Lower lobe of right lung (tissue), 2 donors: ENCODE results near the gene DRAP1. TPM values are rescaled to one million over a fixed set of nuclear protein-coding genes. Genes with fewer than 3 reads are reported as not detected.
"Not testable (repeated sequence)": the region's sequence is repeated elsewhere in the genome, so short reads cannot be mapped to it uniquely, and the experiment has no call there.

Experiments
- ATAC-seq, 2 donors: fragments of 200-7000 bp; cut with Tn5 transposase; one replicate each; pipeline ENCODE4 v1.9.1; 2020 to 2022; ENCODE audit warnings: mild to moderate bottlenecking in 2 of 2, moderate library complexity in 2 of 2
- DNase-seq: peaks from one replicate; pipeline ENCODE4 v3.0.0-alpha.2; 2020
- H3K27ac ChIP-seq: fragments of 200-600 bp; one replicate; pipeline ENCODE4 v1.8.0; 2022
- H3K27me3 ChIP-seq: fragments of 200-600 bp; one replicate; pipeline ENCODE4 v1.8.0; 2022; ENCODE audit warnings: low read depth
- H3K36me3 ChIP-seq: fragments of 200-600 bp; one replicate; pipeline ENCODE4 v1.8.0; 2022; ENCODE audit warnings: mild to moderate bottlenecking
- H3K4me1 ChIP-seq: fragments of 200-600 bp; one replicate; pipeline ENCODE4 v1.8.0; 2022
- H3K4me3 ChIP-seq: fragments of 200-600 bp; one replicate; pipeline ENCODE4 v1.8.0; 2022; ENCODE audit warnings: mild to moderate bottlenecking
- H3K9me3 ChIP-seq: fragments of 200-600 bp; one replicate; pipeline ENCODE4 v1.8.0; 2022
- CTCF ChIP-seq: fragments of 200-600 bp; IDR thresholded peaks from one replicate; pipeline ENCODE4 v1.8.0; 2022; ENCODE audit warnings: antibody characterized with exemption, mild to moderate bottlenecking
- intact Hi-C: fragments of 100-400 bp; cut with DNase I; formaldehyde crosslinking; loops from one replicate; pipeline ENCODE4 v1.11.0; 2022
- total RNA-seq: library from RNA; stranded (reverse); fragmentation: NEBNext Ultra II Directional; extraction: Animal tissue kit (Norgen Biotek cat#: 25700); gene quantifications from one replicate; pipeline ENCODE4 v1.2.1, GENCODE V29; 2021
- donor health status: DM: no; HTN: yes; CAD: no; lungs with severe emphysema.

Gene DRAP1
- total RNA-seq, 1 donor from 2014 or later = 63.3 TPM

GRCh38 chr11:65891219-65892136, 27.7 kb upstream of the DRAP1 start:
- Histone ChIP-seq H3K27ac (peak overlapping the region; percentile 98), H3K9me3 (no peaks in the 10 kb centered on the region), H3K4me3 (peak overlapping the region; percentile 88), H3K27me3 (no peaks in the 10 kb centered on the region), H3K4me1 (peaks cover 65% of the 10 kb centered on the region), H3K36me3 (peaks cover 8% of the 10 kb centered on the region)
- no peak for ATAC-seq
- TF ChIP-seq CTCF = peak; percentile 45
- DNase-seq = peak; percentile 62
- intact Hi-C loops = no loop called here

GRCh38 chr11:65892137-65892540, 27.1 kb upstream of the DRAP1 start:
- H3K9me3 ChIP-seq, H3K36me3 ChIP-seq, H3K27me3 ChIP-seq, ATAC-seq, intact Hi-C loops: not testable (repeated sequence)
- H3K27ac ChIP-seq = peak overlapping the region; percentile 98
- peak overlapping the region; percentile 88 for H3K4me3 ChIP-seq
- peak; percentile 39 for DNase-seq
- peaks cover 63% of the 10 kb centered on the region for H3K4me1 ChIP-seq

- no peak for ATAC-seq
- H3K27ac ChIP-seq = peak overlapping the region; percentile 98
- no peaks in the 10 kb centered on the region for H3K36me3 ChIP-seq
- TF ChIP-seq CTCF = no peak
- H3K27me3 ChIP-seq = no peaks in the 10 kb centered on the region
- peak overlapping the region; percentile 88 for H3K4me3 ChIP-seq
- H3K9me3 ChIP-seq = no peaks in the 10 kb centered on the region
- DNase-seq = peak; percentile 38
- intact Hi-C loops = no loop called here
- H3K4me1 ChIP-seq = peaks cover 57% of the 10 kb centered on the region
Observed at GRCh38 chr11:65892661-65893317, 26.4 kb upstream of the DRAP1 start.

GRCh38 chr11:65894034-65894591, 25.1 kb upstream of the DRAP1 start:
- Histone ChIP-seq H3K36me3 (no peaks in the 10 kb centered on the region), H3K27ac (peak overlapping the region; percentile 98), H3K4me1 (peaks cover 59% of the 10 kb centered on the region), H3K9me3 (no peaks in the 10 kb centered on the region), H3K27me3 (no peaks in the 10 kb centered on the region), H3K4me3 (peak overlapping the region; percentile 88)
- no peak for TF ChIP-seq CTCF
- ATAC-seq (no peak), DNase-seq (peak; percentile 77)
- intact Hi-C loops = no loop called here

GRCh38 chr11:65895482-65895981, 23.7 kb upstream of the DRAP1 start:
- DNase-seq (peak; percentile 4), ATAC-seq (no peak)
- no peak overlapping the region for H3K4me3 ChIP-seq
- H3K27ac ChIP-seq = no peak overlapping the region
- H3K36me3 ChIP-seq = no peaks in the 10 kb centered on the region
- peaks cover 59% of the 10 kb centered on the region for H3K4me1 ChIP-seq
- no peak for TF ChIP-seq CTCF
- H3K9me3 ChIP-seq = no peaks in the 10 kb centered on the region
- H3K27me3 ChIP-seq = no peaks in the 10 kb centered on the region
- intact Hi-C loops = no loop called here
